HL-60 (cell line): ENCODE results near the gene FAM118A.

ENCODE experiments used
- DNase-seq, 2 experiments: peaks; one replicate each; pipeline ENCODE4 v3.0.0-alpha.2; 2010 to 2020; ENCODE audit warnings: low read depth in 1 of 2, low spot score in 1 of 2
- H3K27ac ChIP-seq: fragments of 250-450 bp; sonication (Bioruptor Pico); replicated peaks from 2 replicates; pipeline ENCODE4 v1.5.1; 2020; ENCODE audit warnings: mild to moderate bottlenecking, moderate library complexity
- H3K27me3 ChIP-seq: fragments of 250-450 bp; sonication (Bioruptor Pico); 2 replicates; pipeline ENCODE4 v1.5.1; 2021; ENCODE audit warnings: mild to moderate bottlenecking, moderate library complexity; ENCODE audit not compliant: insufficient read depth, poor library complexity, severe bottlenecking
- H3K4me3 ChIP-seq: replicated peaks from 2 replicates; pipeline ENCODE4 v1.5.1; 2011; ENCODE audit warnings: mild to moderate bottlenecking, control low read depth, low read length; ENCODE audit not compliant: insufficient read depth
- CTCF ChIP-seq: IDR thresholded peaks from one replicate; pipeline ENCODE4 v1.5.1; 2011; ENCODE audit warnings: low read length, control low read depth, inconsistent platforms; ENCODE audit not compliant: insufficient read depth
- GABPA ChIP-seq: IDR thresholded peaks from 2 replicates; pipeline ENCODE4 v1.6.1; 2012; ENCODE audit warnings: low read depth
- POLR2AphosphoS5 ChIP-seq: IDR thresholded peaks from 2 replicates; pipeline ENCODE4 v1.6.1; 2012; ENCODE audit warnings: low read depth
- REST ChIP-seq: IDR thresholded peaks from 2 replicates; pipeline ENCODE4 v1.6.1; 2012; ENCODE audit warnings: low read depth; ENCODE audit not compliant: insufficient replicate concordance
- SPI1 ChIP-seq: IDR thresholded peaks from 2 replicates; pipeline ENCODE4 v1.6.1; 2012; ENCODE audit warnings: low read depth, mild to moderate bottlenecking, borderline replicate concordance

The FAM118A gene

GRCh38 chr22:45268167-45268957, 41.4 kb upstream of the FAM118A start:
- Histone ChIP-seq H3K27me3 (no peaks in the 10 kb centered on the region), H3K27ac (no peak overlapping the region), H3K4me3 (peak overlapping the region; percentile 59)
- TF ChIP-seq REST (no peak), SPI1 (no peak), POLR2AphosphoS5 (no peak), CTCF (no peak), GABPA (no peak)
- DNase-seq: no peak

- peak in 1 of 2 experiments; percentile 73 for DNase-seq
- no peaks in the 10 kb centered on the region for H3K27me3 ChIP-seq
- no peak for TF ChIP-seq SPI1
- peak; percentile 61 for TF ChIP-seq CTCF
- peak overlapping the region; percentile 24; the same call in 1 of the 2 replicates for H3K27ac ChIP-seq
- H3K4me3 ChIP-seq: peak overlapping the region; percentile 59
Measured at GRCh38 chr22:45268958-45269844, 40.5 kb upstream of the FAM118A start.

GRCh38 chr22:45270095-45271020, 39.4 kb upstream of the FAM118A start:
- DNase-seq: no peak
- Histone ChIP-seq H3K27me3 (no peaks in the 10 kb centered on the region), H3K4me3 (no peak overlapping the region), H3K27ac (no peak overlapping the region)
- TF ChIP-seq SPI1: peak; percentile 37; the same call in 1 of the 2 replicates
- no peak for TF ChIP-seq REST
